ENCODE data around the gene SOX5.
"Not testable (repeated sequence)": the region's sequence is repeated elsewhere in the genome, so short reads cannot be mapped to it uniquely, and the experiment has no call there.

SOX5 gene

DNA sequence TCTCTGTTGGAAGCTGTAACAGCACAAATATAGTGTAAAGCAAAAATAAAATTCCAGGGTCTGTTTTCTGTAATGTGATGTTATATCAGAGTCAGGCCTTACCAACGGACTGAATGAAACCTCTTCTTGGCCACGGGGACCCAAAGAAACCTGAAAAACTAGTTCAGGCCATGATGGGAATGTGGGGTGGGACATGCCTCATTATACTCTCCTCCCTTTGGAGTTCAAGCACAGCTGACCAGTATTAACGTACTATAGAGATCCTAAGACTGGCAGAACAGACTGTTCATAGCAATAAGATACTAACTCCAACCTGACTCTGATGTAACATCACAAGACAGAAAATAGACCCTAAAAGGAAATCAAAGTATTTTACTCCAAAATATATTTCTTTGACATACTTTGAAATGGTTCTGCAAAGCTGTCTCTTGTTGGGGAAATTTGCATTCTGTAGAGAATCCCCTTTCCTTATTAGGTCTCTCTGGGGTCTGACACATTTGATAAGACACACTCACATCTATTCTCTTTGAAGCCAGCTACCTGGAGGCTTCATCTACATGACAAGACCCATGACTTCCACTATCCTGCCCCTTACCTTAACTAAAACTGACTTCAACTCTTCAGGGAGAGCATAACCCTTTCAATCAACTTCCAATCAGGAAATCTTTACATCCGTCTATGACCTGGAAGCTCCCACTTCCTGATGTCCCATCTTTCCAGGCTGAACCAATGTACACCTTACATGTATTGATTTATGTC is 444.6 kb downstream of the SOX5 start:
- H3K4me3 ChIP-seq (ENCODE audit: control insufficient read depth, low read depth, low read length), result no peak overlapping the region
- no peak for DNase-seq (ENCODE audit: low read depth)
- TF ChIP-seq, protein P1, sequence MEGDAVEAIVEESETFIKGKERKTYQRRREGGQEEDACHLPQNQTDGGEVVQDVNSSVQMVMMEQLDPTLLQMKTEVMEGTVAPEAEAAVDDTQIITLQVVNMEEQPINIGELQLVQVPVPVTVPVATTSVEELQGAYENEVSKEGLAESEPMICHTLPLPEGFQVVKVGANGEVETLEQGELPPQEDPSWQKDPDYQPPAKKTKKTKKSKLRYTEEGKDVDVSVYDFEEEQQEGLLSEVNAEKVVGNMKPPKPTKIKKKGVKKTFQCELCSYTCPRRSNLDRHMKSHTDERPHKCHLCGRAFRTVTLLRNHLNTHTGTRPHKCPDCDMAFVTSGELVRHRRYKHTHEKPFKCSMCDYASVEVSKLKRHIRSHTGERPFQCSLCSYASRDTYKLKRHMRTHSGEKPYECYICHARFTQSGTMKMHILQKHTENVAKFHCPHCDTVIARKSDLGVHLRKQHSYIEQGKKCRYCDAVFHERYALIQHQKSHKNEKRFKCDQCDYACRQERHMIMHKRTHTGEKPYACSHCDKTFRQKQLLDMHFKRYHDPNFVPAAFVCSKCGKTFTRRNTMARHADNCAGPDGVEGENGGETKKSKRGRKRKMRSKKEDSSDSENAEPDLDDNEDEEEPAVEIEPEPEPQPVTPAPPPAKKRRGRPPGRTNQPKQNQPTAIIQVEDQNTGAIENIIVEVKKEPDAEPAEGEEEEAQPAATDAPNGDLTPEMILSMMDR (conservative IDR thresholded peaks at IDR 0.05; ENCODE audit: control insufficient read depth, insufficient read depth, low read depth, low read length), result no peak

DNA sequence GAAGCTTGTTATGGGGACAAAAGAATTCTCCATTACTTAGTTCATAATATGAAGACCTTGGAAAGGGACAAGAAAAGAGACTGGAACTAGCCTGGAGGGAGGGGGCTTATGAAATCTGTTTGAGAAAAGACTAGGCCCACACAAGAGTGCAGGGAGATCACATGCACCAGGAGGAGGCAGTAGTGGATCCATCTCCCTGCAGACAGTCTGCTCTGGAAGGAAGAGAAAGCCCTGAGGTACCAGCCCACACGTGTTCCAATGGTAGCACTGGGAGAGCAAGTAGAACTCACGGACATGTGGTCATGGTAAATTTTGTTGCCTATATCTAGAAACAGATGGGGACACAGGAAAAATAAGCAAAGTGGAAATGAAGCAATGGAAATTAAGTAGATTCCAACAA is 445.4 kb downstream of the SOX5 start:
- TF ChIP-seq, protein P1 (conservative IDR thresholded peaks at IDR 0.05; ENCODE audit: control insufficient read depth, insufficient read depth, low read depth, low read length), result no peak
- no peak for DNase-seq (ENCODE audit: low read depth)
- no peak overlapping the region for H3K4me3 ChIP-seq (ENCODE audit: control insufficient read depth, low read depth, low read length)

DNA sequence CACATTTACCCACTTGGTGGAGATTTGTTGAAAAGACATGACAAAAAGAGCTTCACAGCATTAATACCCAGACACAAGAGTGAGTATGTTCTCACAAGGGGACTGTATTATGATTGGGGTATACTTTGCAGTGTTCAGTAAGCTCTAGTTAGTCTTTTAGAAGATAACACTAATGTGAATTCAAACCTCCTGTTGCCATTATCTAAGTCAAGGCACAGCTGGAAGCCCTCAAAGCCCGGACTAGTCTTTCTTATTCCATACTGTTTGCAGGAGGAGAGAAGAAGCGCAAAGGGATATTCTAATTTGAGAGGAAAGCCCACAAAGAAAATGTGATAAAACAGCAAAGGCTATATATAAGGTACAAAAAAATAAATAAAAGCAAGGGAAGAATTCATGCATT is 445.9 kb downstream of the SOX5 start:
- TF ChIP-seq, protein P1 (conservative IDR thresholded peaks at IDR 0.05; ENCODE audit: control insufficient read depth, insufficient read depth, low read depth, low read length), result no peak
- H3K4me3 ChIP-seq (ENCODE audit: control insufficient read depth, low read depth, low read length), result no peak overlapping the region
- DNase-seq (ENCODE audit: low read depth), result no peak

DNA sequence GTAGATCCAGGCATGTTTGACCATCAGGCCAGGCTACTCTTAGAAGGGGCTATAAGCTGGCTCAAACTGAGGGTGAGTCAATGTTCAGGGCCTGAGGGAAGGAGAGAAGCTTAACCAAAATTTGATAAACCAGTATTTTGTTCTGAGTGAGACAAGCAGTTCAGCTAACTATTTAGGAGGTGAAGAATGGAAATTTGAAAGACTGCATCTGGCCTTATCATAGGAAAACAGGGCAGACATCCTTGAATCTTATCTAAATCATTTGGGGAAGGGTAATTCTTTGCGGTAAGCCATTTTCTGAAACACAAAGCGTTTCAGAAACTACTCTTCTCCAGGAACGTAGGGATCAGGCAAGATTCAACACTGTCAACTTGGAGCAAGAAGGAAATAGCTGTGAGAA is 447.2 kb downstream of the SOX5 start:
- no peak overlapping the region for H3K4me3 ChIP-seq (ENCODE audit: control insufficient read depth, low read depth, low read length)
- DNase-seq (ENCODE audit: low read depth), result no peak
- TF ChIP-seq, protein P1 (conservative IDR thresholded peaks at IDR 0.05; ENCODE audit: control insufficient read depth, insufficient read depth, low read depth, low read length), result no peak

DNA sequence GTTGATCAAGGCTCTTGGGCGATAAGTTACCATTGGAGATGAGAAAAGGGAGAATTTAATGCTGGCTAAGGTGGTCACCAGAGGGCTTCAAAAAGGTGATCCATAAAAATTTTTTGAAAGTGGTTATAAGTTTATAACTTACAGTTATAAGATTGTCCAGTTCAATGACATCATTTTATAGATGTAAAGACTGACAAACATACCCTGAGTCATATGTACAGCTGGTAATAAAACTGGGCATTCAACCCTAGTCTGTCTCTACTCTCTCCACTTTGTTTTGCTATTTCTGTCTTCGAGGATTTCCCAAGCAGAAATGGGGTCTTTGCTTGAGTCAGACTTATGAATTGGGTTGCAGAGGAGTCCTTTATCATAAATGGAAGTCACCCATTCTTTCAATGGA is 454.0 kb downstream of the SOX5 start:
- no peak overlapping the region for H3K4me3 ChIP-seq (ENCODE audit: control insufficient read depth, low read depth, low read length)
- DNase-seq (ENCODE audit: low read depth), result no peak
- TF ChIP-seq, protein P1 (conservative IDR thresholded peaks at IDR 0.05; ENCODE audit: control insufficient read depth, insufficient read depth, low read depth, low read length), result no peak

DNA sequence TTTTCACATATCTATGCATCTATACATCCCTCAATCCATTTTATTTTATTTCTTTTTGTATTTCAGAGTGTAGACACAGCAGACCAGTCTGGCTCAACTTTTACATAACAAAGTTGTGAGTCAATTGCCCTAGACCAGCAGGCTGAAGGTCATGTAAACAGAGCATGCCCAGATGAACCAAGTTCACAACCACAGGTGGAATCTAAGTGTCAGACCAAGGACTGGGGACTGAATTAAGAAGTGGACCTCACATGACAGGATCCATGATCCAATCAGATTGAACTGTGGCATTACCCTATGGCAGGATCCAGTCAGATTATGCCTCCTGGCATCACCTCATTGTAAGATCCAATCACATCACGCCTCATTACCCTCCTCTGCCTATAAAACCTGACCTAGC is 455.8 kb downstream of the SOX5 start:
- no peak for DNase-seq (ENCODE audit: low read depth)
- TF ChIP-seq, protein P1 (conservative IDR thresholded peaks at IDR 0.05; ENCODE audit: control insufficient read depth, insufficient read depth, low read depth, low read length), result no peak
- H3K4me3 ChIP-seq (ENCODE audit: control insufficient read depth, low read depth, low read length), result no peak overlapping the region

DNA sequence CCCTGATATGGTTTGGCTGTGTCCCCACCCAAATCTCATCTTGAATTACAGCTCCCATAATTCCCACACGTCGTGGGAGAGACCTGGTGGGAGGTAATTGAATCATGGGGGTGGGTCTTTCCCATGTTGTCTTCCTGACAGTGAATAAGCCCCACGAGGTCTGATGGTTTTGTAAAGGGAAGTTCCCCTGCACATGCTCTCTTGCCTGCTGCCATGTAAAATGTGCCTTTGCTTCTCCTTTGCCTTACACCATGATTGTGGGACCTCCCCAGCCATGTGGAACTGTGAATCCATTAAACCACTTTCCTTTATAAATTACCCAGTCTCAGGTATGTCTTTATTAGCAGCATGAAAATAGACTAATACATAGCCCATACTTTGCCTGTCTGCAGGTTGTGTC is 458.4 kb downstream of the SOX5 start:
- DNase-seq (ENCODE audit: low read depth); H3K4me3 ChIP-seq (ENCODE audit: control insufficient read depth, low read depth, low read length): not testable (repeated sequence)

All from fibroblast of mammary gland (primary cell).